Activated B cell treated with CpG ODN at 0.5 μM for 24 hours (primary cell): ENCODE results near the gene RGSL1. TPM values are rescaled to one million over a fixed set of nuclear protein-coding genes. Genes with fewer than 3 reads are reported as not detected.

ENCODE experiments used
- ATAC-seq: fragments of 200-7000 bp; cut with Tn5 transposase; one replicate; pipeline ENCODE4 v1.10.0; 2021; ENCODE audit warnings: low read depth, mild to moderate bottlenecking, moderate library complexity
- CTCF ChIA-PET: fragments of 350-600 bp; sonication (Branson Sonifier 250); formaldehyde crosslinking; loops from one replicate; lab custom pipeline; 2021; ENCODE audit warnings: antibody characterized with exemption; lab: Charles Lee
- POLR2A ChIA-PET: fragments of 350-600 bp; sonication (Branson Sonifier 250); formaldehyde crosslinking; loops from one replicate; lab custom pipeline; 2021; ENCODE audit warnings: antibody characterized with exemption; lab: Charles Lee
- DNase-seq: peaks from one replicate; pipeline ENCODE4 v3.0.0; 2022
- H3K27ac Mint-ChIP-seq: one replicate; pipeline ENCODE4 v1.8.0; 2020; ENCODE audit warnings: mixed read lengths
- H3K27me3 Mint-ChIP-seq: one replicate; pipeline ENCODE4 v1.8.0; 2021; ENCODE audit warnings: mixed read lengths
- H3K36me3 Mint-ChIP-seq: one replicate; pipeline ENCODE4 v1.8.0; 2021; ENCODE audit warnings: low read depth, mixed read lengths
- H3K4me1 Mint-ChIP-seq: one replicate; pipeline ENCODE4 v1.8.0; 2021; ENCODE audit warnings: mixed read lengths
- H3K4me3 Mint-ChIP-seq: one replicate; pipeline ENCODE4 v1.8.0; 2020; ENCODE audit warnings: mild to moderate bottlenecking, mixed read lengths
- H3K9me3 Mint-ChIP-seq: one replicate; pipeline ENCODE4 v1.8.0; 2020; ENCODE audit warnings: mixed read lengths
- CTCF ChIP-seq: fragments of 200-600 bp; IDR thresholded peaks from one replicate; pipeline ENCODE4 v1.8.0; 2022; ENCODE audit warnings: antibody characterized with exemption, mild to moderate bottlenecking
- intact Hi-C: fragments of 100-400 bp; cut with micrococcal nuclease; formaldehyde crosslinking; loops from one replicate; pipeline ENCODE4 v1.15.1; 2024
- total RNA-seq: library from RNA; stranded (reverse); gene quantifications from 2 replicates; pipeline ENCODE4 v1.2.3, GENCODE V29; 2022

The RGSL1 gene
- total RNA-seq, 1 donor from 2014 or later, result not detected

DNA sequence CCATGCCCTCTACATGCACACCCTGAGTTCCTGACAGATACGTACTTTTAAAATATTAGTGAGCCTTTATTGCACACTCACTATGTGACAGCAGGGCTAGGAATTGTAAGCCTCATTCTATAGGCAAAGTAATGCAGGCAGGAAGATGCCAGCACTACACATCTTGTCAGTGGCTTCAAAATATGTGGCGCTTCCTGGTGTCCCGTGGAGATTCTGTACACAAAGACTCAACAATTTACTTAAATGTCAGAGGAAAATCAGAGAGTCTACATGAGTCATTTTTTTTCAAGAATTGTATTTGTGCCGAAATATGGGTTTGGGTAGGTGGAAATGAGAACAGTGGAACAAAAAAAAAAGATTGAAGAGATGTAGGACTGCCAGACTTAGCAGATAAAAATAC, 111.5 kb downstream of the RGSL1 start:
- CTCF ChIA-PET, result no interaction called here
- POLR2A ChIA-PET, result no interaction called here
- Mint-ChIP-seq H3K36me3 (no peaks in the 10 kb centered on the region), H3K27ac (no peak overlapping the region), H3K9me3 (no peaks in the 10 kb centered on the region), H3K27me3 (no peaks in the 10 kb centered on the region), H3K4me1 (peaks cover 2% of the 10 kb centered on the region), H3K4me3 (no peak overlapping the region)
- ATAC-seq, result no peak
- no peak for TF ChIP-seq CTCF
- intact Hi-C loops, result no loop called here
- DNase-seq, result no peak

DNA sequence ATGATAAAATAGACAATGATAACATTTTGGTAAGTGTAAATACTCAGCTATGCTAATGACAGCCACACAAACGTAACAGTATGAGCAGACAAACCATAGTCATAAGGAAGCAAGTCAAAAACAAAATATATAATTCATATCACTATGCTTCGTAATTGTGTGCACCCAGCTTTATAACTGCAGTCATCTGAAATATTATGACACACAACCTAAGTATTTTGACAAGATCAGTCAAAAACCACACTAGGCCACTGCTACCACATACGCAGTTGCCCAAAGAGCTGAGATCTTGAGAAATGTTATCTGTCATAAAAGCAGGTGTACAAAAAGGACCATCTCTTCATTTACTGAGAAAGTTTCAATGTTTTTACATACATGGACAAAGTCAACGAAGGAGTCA, 113.1 kb downstream of the RGSL1 start:
- DNase-seq, result no peak
- ChIA-PET POLR2A (no interaction called here), CTCF (interaction anchor here (1.0 kb wide), 1 partner anchor 21 kb away, joined by 3 read pairs; no protein-coding TSS in a partner anchor)
- intact Hi-C loops, result no loop called here
- H3K9me3 Mint-ChIP-seq, result no peaks in the 10 kb centered on the region
- peaks cover 2% of the 10 kb centered on the region for H3K4me1 Mint-ChIP-seq
- H3K27me3 Mint-ChIP-seq, result no peaks in the 10 kb centered on the region
- H3K4me3 Mint-ChIP-seq, result no peak overlapping the region
- TF ChIP-seq CTCF, result no peak
- H3K27ac Mint-ChIP-seq, result no peak overlapping the region
- ATAC-seq, result no peak
- no peaks in the 10 kb centered on the region for H3K36me3 Mint-ChIP-seq

GRCh38 chr1:182564406-182565004, 114.6 kb downstream of the RGSL1 start:
- ATAC-seq (no peak), DNase-seq (no peak)
- Mint-ChIP-seq H3K27me3 (no peaks in the 10 kb centered on the region), H3K36me3 (no peaks in the 10 kb centered on the region), H3K27ac (no peak overlapping the region), H3K4me3 (no peak overlapping the region), H3K4me1 (peaks cover 2% of the 10 kb centered on the region), H3K9me3 (no peaks in the 10 kb centered on the region)
- POLR2A ChIA-PET, result no interaction called here
- CTCF ChIA-PET, result no interaction called here
- no peak for TF ChIP-seq CTCF
- intact Hi-C loops, result no loop called here

GRCh38 chr1:182565537-182565936, 115.6 kb downstream of the RGSL1 start:
- intact Hi-C loops, result no loop called here
- H3K9me3 Mint-ChIP-seq, result no peaks in the 10 kb centered on the region

GRCh38 chr1:182567629-182568028, 117.7 kb downstream of the RGSL1 start:
- no peak for ATAC-seq
- Mint-ChIP-seq H3K4me3 (no peak overlapping the region), H3K9me3 (no peaks in the 10 kb centered on the region), H3K27ac (no peak overlapping the region), H3K4me1 (peaks cover 19% of the 10 kb centered on the region), H3K36me3 (no peaks in the 10 kb centered on the region), H3K27me3 (no peaks in the 10 kb centered on the region)
- ChIA-PET POLR2A (no interaction called here), CTCF (interaction anchor here (0.6 kb wide), 1 partner anchor 471 kb away, joined by 4 read pairs; no protein-coding TSS in a partner anchor)
- no peak for TF ChIP-seq CTCF
- intact Hi-C loops, result loop anchor here (2.0 kb wide), 1 partner anchor 21 kb away; the partner anchor contains the start of gene RNASEL
- DNase-seq, result no peak

More at GRCh38 chr1:182565537-182565936, 115.6 kb downstream of the RGSL1 start:
- Mint-ChIP-seq H3K4me3 (no peak overlapping the region), H3K27ac (no peak overlapping the region), H3K36me3 (no peaks in the 10 kb centered on the region), H3K4me1 (peaks cover 2% of the 10 kb centered on the region), H3K27me3 (no peaks in the 10 kb centered on the region)
- POLR2A ChIA-PET, result interaction anchor here (0.7 kb wide), 1 partner anchor 1822 kb away, joined by 6 read pairs; no protein-coding TSS in a partner anchor
- DNase-seq, result no peak
- CTCF ChIA-PET, result no interaction called here
- no peak for ATAC-seq
- TF ChIP-seq CTCF, result no peak
